Measurements from ENCODE around the gene FAM204A.

Gene FAM204A

GRCh38 chr10:118315629-118316028 lies 26.5 kb downstream of the FAM204A start:
- no peak overlapping the region for H3K4me3 ChIP-seq (ENCODE audit: low read depth, low read length)
- TF ChIP-seq CTCF (IDR thresholded peaks at IDR 0.05; ENCODE audit: borderline replicate concordance, insufficient read depth, low read depth, low read length) = no peak

GRCh38 chr10:118314882-118315281 lies 27.2 kb downstream of the FAM204A start:
- no peak overlapping the region for H3K4me3 ChIP-seq (ENCODE audit: low read depth, low read length)
- TF ChIP-seq CTCF (IDR thresholded peaks at IDR 0.05; ENCODE audit: borderline replicate concordance, insufficient read depth, low read depth, low read length) = no peak

GRCh38 chr10:118311505-118311904 lies 30.6 kb downstream of the FAM204A start:
- TF ChIP-seq CTCF (IDR thresholded peaks at IDR 0.05; ENCODE audit: borderline replicate concordance, insufficient read depth, low read depth, low read length) = no peak
- H3K4me3 ChIP-seq (ENCODE audit: low read depth, low read length) = no peak overlapping the region

GRCh38 chr10:118310822-118311221 lies 31.3 kb downstream of the FAM204A start:
- no peak for TF ChIP-seq CTCF (IDR thresholded peaks at IDR 0.05; ENCODE audit: borderline replicate concordance, insufficient read depth, low read depth, low read length)
- no peak overlapping the region for H3K4me3 ChIP-seq (ENCODE audit: low read depth, low read length)

- TF ChIP-seq CTCF (IDR thresholded peaks at IDR 0.05; ENCODE audit: borderline replicate concordance, insufficient read depth, low read depth, low read length) = no peak
- H3K4me3 ChIP-seq (ENCODE audit: low read depth, low read length) = no peak overlapping the region
Observed at GRCh38 chr10:118309911-118310310, 32.2 kb downstream of the FAM204A start.

- no peak for TF ChIP-seq CTCF (IDR thresholded peaks at IDR 0.05; ENCODE audit: borderline replicate concordance, insufficient read depth, low read depth, low read length)
- H3K4me3 ChIP-seq (ENCODE audit: low read depth, low read length) = no peak overlapping the region
Observed at GRCh38 chr10:118308664-118309063, 33.5 kb downstream of the FAM204A start.

GRCh38 chr10:118307859-118308258 lies 34.3 kb downstream of the FAM204A start:
- TF ChIP-seq CTCF (IDR thresholded peaks at IDR 0.05; ENCODE audit: borderline replicate concordance, insufficient read depth, low read depth, low read length) = no peak
- H3K4me3 ChIP-seq (ENCODE audit: low read depth, low read length) = no peak overlapping the region
